Skin of body (tissue), 2 donors: ENCODE results near the gene TACC2. TPM values are rescaled to one million over a fixed set of nuclear protein-coding genes. Genes with fewer than 3 reads are reported as not detected.
A peak's percentile ranks its signal among the peaks of the same experiment; 100 is the strongest.
"Not testable (repeated sequence)": the region's sequence is repeated elsewhere in the genome, so short reads cannot be mapped to it uniquely, and the experiment has no call there.

Source experiments
- DNase-seq: peaks from one replicate; lab custom pipeline; 2025; lab: John Stamatoyannopoulos, UW
- total RNA-seq: library from RNA; depleted of rRNA; stranded (reverse); fragments of >200 nt; gene quantifications from one replicate; pipeline ENCODE4 v1.2.3, GENCODE V29; 2014

Gene TACC2
- total RNA-seq, 1 donor from 2014 or later, result 40.2 TPM

DNA sequence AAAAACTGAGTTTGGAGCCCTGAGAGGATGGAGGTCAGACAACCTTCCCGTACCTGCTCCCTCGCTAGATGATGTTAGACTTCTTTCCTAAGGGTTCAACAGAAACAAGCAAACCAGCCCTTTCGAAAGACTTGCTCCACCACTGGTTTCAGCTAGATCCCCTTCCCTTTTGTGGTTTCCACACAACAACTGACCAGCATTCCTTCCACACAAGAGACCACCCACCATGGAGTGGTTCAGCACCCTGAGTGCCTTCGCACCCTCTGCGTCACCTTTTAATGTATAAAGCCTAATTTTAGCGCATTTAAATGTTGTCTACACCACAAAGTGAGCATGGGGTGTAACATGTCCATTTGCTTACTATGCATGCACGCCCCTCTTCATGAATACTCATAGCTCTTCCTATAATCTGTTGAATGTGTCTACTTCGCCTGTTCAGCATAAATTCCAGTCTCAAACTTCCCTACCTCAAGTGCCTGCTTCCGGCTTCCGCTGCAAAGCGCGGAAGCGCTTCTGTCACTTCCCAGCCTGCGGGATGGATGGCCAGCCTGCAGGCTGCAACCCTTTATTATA, 69.0 kb downstream of the TACC2 start:
- DNase-seq, result no peak

DNA sequence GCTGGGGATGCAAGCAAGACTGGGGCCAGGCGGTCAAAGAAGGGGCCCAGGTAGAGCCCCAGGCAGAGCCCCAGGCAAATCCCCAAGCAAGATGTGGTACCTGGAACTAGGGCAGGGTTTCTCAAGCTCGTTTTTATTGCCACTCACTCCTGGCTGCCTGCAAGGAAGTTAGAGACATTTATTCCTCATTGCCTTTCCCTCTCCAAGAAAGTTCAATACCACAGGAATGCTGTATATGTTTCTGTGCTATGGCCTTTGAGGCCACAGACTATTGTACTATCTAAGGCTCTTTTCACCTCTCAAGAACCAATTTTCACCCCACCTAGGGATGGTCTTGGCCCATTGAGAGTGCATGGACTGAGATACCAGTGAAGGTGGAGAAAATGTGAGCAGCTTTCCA, 71.3 kb downstream of the TACC2 start:
- no peak for DNase-seq

DNA sequence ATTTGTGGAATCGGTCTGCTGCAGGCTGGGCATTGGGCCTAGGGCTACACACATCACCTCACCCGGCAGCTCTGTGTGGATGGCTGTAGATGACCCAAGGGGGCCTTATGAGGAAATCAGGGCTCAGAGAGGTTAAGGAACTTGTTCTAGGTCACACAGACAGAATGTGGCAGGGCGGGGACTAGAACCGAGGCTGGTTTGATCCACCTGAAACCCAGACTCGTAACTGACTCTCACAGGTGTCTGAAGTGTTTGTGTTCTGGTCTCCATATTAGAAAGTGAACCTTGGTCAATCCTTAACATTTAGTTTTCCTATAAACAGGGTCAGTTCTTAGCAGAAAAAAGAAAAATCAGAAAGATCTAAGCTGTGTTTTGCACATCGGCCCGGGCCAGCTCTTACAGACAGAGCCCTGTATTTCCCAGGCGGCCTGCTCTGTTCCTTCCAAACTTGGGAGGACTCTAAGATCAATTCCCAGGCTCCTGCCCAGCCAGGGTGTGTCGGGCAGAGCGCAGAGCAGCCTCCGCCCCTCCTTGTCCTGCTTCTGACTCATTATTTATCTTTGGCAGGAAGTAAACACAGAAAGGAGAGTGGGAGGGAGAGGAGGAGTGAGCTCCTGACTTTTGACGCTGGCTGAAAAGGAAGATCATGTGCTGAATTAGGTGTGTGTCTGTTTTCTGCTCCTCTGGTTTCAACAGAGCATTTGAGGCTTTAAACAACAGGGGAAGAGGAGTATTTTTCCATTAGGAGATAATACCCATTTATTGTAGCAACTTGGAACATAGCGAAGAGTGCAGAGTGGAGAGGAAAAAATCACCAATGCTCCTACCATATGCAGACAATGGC, 74.1 kb downstream of the TACC2 start:
- peak; percentile 75 for DNase-seq

DNA sequence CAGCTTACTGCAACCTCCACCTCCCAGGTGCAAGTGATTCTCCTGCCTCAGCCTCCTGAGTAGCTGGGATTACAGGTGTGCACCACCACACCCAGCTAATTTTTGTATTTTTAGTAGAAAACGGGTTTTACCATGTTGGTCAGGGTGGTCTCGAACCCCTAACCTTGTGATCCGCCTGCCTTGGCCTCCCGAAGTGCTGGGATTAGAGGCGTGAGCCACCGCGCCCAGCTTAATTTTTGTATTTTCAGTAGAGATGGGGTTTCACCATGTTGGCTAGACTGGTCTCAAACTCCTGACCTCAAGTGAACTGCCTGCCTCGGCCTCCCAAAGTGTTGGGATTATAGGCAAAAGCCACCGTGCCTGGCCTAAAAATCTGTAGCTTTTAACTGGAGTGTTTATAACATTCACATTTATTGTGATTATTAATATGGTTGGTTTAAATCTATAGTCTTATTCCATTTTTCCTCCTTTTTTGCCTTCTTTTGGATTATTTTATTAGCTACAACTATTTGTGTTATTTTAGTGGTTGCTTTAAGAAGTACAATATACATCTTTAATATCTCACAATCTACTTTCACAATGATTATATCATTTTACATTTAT, 77.5 kb downstream of the TACC2 start:
- DNase-seq, result not testable (repeated sequence)

DNA sequence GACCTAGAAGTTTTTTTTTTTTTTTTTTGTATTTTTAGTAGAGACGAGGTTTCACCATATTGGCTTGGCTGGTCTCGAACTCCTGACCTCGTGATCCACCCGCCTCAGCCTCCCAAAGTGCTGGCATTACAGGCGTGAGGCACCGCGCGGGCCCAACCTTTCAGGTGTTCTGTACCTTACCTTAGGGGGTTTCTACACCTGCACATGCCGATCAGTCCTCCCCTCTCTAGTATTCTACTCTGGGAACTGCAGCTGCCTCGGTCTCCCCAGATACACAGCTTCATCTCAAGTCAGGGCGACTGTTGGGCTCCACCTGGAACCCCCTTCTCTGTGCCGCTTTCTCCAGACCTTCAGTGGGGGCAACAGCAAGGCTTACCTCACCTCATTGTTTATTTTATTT, 79.9 kb downstream of the TACC2 start:
- DNase-seq, result no peak

DNA sequence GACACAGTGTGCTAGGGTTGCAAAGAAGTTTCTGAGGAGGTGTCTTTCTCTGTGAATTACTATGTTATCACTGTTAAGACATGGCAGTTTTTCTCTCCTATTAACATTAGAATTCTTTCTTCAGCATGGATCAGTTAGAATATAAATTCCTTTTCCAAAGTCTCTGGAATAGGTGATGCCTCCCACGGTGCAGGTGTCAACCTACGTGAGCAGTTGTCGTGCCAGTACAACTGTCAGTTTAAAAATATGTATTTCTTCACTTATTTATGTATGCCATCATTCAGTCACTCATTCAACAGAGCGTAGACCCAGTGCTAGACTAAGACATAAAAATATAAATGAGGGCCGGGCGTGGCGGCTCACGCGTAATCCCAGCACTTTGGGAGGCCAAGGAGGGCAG, 83.5 kb downstream of the TACC2 start:
- no peak for DNase-seq

DNA sequence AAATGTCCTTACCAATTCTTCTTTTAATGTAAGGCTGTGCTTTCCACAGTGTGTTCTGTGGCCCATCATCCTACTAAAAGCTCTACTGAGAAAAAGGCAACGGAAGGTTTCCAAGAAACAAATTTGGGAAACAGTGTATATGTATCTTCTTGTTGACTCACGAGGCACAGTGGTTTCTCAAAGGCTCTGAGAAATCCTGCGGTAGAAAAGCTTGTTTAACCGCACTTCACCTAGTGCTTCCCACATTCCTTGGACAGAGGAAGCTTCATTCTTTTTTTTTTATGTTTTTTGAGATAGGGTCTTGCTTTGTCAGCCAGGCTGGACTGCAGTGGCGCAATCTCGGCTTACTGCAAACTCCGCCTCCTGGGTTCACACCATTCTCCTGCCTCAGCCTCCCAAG, 84.5 kb downstream of the TACC2 start:
- no peak for DNase-seq

DNA sequence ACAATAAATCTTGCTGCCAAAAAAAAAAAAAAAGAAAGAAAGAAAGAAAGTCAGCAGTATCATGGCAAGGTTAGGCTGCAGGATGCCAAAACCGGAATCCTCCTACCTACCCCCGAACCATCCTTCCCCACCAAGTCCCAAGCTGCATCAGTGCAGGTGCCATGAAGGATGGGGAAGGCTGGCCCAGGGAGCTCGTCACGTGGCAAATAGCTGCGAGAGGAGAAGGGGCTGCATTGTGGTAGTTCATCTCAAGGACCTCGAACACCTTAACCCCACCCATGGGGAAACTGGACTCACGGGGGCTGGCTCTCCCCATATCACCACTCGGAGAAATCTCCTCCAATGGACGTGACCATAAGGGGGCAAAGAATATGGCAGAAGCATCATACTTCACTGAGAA, 86.2 kb downstream of the TACC2 start:
- no peak for DNase-seq

DNA sequence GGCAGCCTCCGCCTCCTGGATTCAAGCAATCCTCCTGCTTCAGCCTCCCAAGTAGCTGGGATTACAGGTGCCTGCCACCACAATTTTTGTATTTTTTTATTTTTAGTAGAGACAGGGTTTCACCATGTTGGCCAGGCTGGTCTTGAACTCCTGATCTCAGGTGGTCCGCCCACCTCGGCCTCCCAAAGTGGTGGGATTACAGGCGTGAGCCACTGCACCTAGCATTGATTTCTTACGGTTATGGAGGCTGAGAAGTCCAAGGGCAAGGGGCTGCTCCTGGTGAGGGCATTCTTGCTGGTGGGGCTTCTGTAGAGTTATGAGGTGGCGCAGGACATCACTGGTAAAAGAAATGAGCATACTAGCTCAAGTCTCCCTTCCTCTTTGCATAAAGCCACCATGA, 86.9 kb downstream of the TACC2 start:
- DNase-seq, result not testable (repeated sequence)

DNA sequence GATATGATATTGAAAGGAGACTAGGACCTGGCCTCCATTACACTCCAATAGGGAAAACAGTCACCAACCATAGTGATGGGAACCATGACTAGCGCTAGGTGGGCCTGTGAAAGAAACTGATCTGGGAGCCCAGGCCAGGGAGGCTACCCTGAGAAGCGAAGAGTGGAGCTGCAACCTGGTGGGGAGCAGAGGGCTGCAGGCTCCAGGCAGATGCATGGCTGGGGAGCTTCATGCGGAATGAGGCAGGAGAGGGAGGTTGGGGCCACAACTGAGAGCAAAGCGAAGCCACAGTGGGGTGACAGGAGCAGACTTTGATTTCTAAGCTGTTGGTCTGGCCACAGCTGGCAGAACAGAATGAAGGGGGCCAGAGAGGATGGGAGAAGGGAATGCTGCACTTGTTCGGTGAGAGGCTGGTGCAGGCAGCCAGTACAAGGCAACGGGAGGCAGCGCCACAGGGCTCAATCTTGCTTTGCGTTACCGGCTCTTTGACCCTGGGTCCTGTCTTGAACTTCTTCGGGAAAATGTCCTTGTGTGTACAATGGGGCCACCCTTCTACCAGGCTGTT, 88.4 kb downstream of the TACC2 start:
- no peak for DNase-seq

DNA sequence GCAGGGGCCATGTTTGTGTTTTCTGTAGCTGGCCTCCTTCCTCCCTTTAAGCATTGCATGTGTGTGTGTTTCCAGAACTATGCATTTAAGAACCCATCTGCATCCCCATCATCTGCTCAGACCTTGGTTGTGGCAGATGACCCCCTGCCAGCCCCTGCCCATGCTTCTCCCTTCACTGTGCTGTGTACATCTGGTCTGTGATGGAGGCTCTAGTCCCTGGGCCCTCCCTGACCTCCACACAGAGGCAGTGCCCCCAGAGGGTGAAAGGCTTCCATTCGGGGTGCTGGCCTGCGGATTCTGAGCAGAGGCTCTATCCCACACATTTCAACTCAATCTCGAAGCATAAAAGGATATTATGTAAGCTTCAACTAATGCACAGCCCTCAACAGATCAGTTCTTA, 89.4 kb downstream of the TACC2 start:
- no peak for DNase-seq

DNA sequence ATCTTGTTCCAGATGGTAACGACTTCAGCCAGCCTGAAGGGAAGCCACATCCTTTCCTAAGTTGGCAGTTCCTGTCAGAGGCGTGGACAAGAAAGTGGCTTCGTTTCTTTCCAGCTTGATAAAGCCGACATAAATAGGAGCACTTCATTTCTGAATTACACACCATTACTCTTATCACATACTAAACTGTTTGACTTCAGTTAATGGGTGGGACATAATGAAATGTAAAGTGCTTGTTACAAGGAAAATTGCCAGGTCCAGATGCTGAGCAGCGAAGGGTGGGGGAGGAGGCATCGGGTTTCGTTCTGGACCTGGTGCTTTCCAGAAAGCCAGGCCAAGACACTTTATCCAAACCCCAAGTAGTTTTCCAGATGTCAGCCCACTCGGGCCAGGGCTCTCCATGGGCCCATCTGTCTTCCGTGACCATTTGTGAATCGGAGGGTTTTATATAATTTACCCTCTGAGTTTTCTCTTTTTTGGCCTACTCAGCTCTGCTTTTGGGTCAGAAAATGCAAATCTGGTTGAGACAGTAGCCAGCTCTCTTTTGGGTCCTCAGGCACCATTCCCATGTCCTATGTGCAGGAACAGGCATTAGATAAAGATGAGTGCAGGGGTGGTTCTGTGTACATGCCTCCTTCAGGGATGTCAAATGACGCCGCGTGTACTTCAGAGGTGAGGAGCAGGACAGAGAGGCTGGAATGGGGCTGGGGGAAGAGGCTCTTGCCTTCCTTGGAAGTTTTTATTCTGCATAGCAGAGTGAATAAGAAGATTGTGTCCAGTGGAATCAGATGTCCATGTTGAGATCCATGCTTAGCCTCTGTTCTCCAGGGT, 90.2 kb downstream of the TACC2 start:
- peak; percentile 52 for DNase-seq

DNA sequence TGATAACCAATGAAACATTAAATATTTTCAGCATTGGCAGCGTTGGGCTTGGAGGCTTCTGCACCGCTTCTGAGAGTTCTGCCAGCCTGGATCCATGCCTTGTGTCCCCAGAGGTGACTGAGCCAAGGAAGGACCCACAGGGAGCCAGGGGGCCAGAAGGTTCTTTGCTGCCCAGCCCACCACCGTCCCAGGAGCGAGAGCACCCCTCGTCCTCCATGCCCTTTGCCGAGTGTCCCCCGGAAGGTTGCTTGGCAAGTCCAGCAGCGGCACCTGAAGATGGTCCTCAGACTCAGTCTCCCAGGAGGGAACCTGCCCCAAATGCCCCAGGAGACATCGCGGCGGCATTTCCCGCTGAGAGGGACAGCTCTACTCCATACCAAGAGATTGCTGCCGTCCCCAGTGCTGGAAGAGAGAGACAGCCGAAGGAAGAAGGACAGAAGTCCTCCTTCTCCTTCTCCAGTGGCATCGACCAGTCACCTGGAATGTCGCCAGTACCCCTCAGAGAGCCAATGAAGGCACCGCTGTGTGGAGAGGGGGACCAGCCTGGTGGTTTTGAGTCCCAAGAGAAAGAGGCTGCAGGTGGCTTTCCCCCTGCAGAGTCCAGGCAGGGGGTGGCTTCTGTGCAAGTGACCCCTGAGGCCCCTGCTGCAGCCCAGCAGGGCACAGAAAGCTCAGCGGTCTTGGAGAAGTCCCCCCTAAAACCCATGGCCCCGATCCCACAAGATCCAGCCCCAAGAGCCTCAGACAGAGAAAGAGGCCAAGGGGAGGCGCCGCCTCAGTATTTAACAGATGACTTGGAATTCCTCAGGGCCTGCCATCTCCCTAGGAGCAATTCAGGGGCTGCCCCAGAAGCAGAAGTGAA, 93.9 kb downstream of the TACC2 start:
- no peak for DNase-seq

DNA sequence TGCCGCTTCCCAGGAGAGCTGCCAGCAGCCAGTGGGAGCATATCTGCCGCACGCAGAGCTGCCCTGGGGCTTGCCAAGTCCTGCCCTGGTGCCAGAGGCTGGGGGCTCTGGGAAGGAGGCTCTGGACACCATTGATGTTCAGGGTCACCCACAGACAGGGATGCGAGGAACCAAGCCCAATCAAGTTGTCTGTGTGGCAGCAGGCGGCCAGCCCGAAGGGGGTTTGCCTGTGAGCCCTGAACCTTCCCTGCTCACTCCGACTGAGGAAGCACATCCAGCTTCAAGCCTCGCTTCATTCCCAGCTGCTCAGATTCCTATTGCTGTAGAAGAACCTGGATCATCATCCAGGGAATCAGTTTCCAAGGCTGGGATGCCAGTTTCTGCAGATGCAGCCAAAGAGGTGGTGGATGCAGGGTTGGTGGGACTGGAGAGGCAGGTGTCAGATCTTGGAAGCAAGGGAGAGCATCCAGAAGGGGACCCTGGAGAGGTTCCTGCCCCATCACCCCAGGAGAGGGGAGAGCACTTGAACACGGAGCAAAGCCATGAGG, 94.6 kb downstream of the TACC2 start:
- DNase-seq, result no peak

DNA sequence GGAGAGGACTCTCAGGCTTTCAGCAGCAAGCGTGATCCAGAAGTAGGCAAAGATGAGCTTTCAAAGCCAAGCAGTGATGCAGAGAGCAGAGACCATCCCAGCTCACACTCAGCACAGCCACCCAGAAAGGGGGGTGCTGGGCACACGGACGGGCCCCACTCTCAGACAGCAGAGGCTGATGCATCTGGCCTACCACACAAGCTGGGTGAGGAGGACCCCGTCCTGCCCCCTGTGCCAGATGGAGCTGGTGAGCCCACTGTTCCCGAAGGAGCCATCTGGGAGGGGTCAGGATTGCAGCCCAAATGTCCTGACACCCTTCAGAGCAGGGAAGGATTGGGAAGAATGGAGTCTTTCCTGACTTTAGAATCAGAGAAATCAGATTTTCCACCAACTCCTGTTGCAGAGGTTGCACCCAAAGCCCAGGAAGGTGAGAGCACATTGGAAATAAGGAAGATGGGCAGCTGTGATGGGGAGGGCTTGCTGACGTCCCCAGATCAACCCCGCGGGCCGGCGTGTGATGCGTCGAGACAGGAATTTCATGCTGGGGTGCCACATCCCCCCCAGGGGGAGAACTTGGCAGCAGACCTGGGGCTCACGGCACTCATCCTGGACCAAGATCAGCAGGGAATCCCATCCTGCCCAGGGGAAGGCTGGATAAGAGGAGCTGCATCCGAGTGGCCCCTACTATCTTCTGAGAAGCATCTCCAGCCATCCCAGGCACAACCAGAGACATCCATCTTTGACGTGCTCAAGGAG, 95.5 kb downstream of the TACC2 start:
- no peak for DNase-seq

DNA sequence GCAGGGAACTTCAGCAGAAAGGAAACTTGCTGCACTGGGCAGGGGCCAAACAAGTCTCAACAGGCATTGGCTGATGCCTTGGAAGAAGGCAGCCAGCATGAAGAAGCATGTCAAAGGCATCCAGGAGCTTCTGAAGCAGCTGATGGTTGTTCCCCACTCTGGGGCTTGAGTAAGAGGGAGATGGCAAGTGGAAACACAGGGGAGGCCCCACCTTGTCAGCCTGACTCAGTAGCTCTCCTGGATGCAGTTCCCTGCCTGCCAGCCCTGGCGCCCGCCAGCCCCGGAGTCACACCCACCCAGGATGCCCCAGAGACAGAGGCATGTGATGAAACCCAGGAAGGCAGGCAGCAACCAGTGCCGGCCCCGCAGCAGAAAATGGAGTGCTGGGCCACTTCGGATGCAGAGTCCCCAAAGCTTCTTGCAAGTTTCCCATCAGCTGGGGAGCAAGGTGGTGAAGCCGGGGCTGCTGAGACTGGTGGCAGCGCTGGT, 96.5 kb downstream of the TACC2 start:
- no peak for DNase-seq

DNA sequence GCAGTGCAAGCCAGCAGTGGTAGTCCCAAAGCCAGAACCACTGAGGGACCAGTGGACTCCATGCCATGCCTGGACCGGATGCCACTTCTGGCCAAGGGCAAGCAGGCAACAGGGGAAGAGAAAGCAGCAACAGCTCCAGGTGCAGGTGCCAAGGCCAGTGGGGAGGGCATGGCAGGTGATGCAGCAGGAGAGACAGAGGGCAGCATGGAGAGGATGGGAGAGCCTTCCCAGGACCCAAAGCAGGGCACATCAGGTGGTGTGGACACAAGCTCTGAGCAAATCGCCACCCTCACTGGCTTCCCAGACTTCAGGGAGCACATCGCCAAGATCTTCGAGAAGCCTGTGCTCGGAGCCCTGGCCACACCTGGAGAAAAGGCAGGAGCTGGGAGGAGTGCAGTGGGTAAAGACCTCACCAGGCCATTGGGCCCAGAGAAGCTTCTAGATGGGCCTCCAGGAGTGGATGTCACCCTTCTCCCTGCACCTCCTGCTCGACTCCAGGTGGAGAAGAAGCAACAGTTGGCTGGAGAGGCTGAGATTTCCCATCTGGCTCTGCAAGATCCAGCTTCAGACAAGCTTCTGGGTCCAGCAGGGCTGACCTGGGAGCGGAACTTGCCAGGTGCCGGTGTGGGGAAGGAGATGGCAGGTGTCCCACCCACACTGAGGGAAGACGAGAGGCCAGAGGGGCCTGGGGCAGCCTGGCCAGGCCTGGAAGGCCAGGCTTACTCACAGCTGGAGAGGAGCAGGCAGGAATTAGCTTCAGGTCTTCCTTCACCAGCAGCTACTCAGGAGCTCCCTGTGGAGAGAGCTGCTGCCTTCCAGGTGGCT, 97.7 kb downstream of the TACC2 start:
- DNase-seq, result no peak

DNA sequence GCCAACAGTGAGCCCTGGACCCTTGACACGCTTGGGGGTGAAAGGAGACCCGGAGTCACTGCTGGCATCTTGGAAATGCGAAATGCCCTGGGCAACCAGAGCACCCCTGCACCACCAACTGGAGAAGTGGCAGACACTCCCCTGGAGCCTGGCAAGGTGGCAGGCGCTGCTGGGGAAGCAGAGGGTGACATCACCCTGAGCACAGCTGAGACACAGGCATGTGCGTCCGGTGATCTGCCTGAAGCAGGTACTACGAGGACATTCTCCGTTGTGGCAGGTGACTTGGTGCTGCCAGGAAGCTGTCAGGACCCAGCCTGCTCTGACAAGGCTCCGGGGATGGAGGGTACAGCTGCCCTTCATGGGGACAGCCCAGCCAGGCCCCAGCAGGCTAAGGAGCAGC, 98.5 kb downstream of the TACC2 start:
- no peak for DNase-seq
